OCI-LY3 (cell line): ENCODE results near the gene HEPN1.

Experiments
- EZH2phosphoT487 ChIP-seq: fragments of 200-600 bp; shearing (Covaris generic); IDR thresholded peaks from 2 replicates; pipeline ENCODE4 v1.6.1; 2018; ENCODE audit warnings: antibody characterized with exemption, mixed run types, low read depth
- TF ChIP-seq, protein P1 (sequence below): fragments of 200-600, 300-600 bp; sonication (generic); IDR thresholded peaks from 2 replicates; pipeline ENCODE4 v1.5.1; 2014; ENCODE audit warnings: antibody characterized with exemption, low read length, low read depth

DNA sequence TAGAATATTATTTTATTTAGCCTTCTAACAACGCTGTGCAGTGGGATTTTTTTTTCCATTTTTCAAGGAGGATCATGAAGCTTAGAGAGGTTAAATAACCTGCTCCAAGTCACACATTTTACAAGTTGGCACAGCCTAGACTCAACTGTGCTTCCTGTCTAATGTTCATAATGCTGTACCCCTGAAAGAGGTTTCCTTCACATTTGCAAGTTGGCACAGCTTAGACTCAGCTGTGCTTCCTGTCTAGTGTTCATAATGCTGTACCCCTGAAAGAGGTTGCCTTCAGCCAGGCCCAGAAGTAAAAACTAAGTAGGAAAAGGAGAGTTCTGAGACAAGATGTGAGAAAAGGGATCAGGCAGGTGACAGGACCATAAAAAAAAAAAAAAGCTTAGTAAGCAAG lies 24.7 kb downstream of the HEPN1 start:
- TF ChIP-seq, protein P1, sequence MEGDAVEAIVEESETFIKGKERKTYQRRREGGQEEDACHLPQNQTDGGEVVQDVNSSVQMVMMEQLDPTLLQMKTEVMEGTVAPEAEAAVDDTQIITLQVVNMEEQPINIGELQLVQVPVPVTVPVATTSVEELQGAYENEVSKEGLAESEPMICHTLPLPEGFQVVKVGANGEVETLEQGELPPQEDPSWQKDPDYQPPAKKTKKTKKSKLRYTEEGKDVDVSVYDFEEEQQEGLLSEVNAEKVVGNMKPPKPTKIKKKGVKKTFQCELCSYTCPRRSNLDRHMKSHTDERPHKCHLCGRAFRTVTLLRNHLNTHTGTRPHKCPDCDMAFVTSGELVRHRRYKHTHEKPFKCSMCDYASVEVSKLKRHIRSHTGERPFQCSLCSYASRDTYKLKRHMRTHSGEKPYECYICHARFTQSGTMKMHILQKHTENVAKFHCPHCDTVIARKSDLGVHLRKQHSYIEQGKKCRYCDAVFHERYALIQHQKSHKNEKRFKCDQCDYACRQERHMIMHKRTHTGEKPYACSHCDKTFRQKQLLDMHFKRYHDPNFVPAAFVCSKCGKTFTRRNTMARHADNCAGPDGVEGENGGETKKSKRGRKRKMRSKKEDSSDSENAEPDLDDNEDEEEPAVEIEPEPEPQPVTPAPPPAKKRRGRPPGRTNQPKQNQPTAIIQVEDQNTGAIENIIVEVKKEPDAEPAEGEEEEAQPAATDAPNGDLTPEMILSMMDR = no peak
- TF ChIP-seq EZH2phosphoT487 = no peak
